Chondrocyte (in vitro differentiated cells): ENCODE measurements around the gene LUZP1. TPM values are rescaled to one million over a fixed set of nuclear protein-coding genes. Genes with fewer than 3 reads are reported as not detected.
A peak's percentile ranks its signal among the peaks of the same experiment; 100 is the strongest.
"Not testable (repeated sequence)": the region's sequence is repeated elsewhere in the genome, so short reads cannot be mapped to it uniquely, and the experiment has no call there.

Experiments
- DNase-seq: peaks from one replicate; pipeline ENCODE4 v3.0.0; 2021; ENCODE audit warnings: mixed read lengths, low spot score
- H3K27ac Mint-ChIP-seq: one replicate; pipeline ENCODE4 v1.8.0; 2021; ENCODE audit warnings: mild to moderate bottlenecking, moderate library complexity, mixed read lengths; ENCODE audit not compliant: unreplicated experiment
- H3K27me3 Mint-ChIP-seq: 2 replicates; pipeline ENCODE4 v1.8.0; 2021; ENCODE audit warnings: low read depth, mixed read lengths
- H3K36me3 Mint-ChIP-seq: 2 replicates; pipeline ENCODE4 v1.8.0; 2021; ENCODE audit warnings: low read depth, mixed read lengths
- H3K4me1 Mint-ChIP-seq: 2 replicates; pipeline ENCODE4 v1.8.0; 2021; ENCODE audit warnings: low read depth, mild to moderate bottlenecking, mixed read lengths
- H3K4me3 Mint-ChIP-seq: one replicate; pipeline ENCODE4 v1.8.0; 2021; ENCODE audit warnings: mild to moderate bottlenecking, moderate library complexity, mixed read lengths; ENCODE audit not compliant: unreplicated experiment
- H3K9me3 Mint-ChIP-seq: 2 replicates; pipeline ENCODE4 v1.8.0; 2021; ENCODE audit warnings: low read depth, mixed read lengths
- total RNA-seq: library from RNA; stranded (reverse); gene quantifications from 3 replicates; pipeline ENCODE4 v1.2.1, GENCODE V29; 2021
- TF ChIP-seq, protein P1 (sequence below): fragments of 200-600 bp; sonication (generic); IDR thresholded peaks from 2 replicates; pipeline ENCODE4 v1.5.0; 2021; ENCODE audit warnings: antibody characterized with exemption, mild to moderate bottlenecking, moderate library complexity

The LUZP1 gene
- total RNA-seq, 1 donor from 2014 or later: 55.5 TPM

DNA sequence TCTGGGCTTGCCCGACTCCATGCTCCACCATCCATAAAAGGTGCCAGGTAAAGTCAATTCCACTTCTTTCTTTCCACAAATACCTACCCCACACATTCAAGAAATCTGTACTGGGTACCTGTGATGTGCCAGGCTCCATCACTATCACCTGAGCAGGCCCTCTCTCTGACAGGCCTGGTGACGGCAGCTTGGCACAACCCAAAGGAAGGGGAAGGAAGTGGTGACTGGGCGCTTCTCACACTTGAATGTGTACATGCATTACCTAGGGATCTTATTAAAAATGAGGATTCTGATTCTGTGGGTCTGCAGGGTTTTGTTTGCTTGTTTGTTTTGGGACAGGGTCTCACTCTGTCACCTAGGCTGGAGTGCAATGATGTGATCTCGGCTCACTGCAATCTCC, 41.1 kb upstream of the LUZP1 start:
- Mint-ChIP-seq H3K36me3 (peaks cover 1% of the 10 kb centered on the region), H3K4me1 (peaks cover 3% of the 10 kb centered on the region), H3K9me3 (no peaks in the 10 kb centered on the region), H3K4me3 (no peak overlapping the region), H3K27me3 (no peaks in the 10 kb centered on the region), H3K27ac (no peak overlapping the region)
- no peak for DNase-seq
- TF ChIP-seq, protein P1, sequence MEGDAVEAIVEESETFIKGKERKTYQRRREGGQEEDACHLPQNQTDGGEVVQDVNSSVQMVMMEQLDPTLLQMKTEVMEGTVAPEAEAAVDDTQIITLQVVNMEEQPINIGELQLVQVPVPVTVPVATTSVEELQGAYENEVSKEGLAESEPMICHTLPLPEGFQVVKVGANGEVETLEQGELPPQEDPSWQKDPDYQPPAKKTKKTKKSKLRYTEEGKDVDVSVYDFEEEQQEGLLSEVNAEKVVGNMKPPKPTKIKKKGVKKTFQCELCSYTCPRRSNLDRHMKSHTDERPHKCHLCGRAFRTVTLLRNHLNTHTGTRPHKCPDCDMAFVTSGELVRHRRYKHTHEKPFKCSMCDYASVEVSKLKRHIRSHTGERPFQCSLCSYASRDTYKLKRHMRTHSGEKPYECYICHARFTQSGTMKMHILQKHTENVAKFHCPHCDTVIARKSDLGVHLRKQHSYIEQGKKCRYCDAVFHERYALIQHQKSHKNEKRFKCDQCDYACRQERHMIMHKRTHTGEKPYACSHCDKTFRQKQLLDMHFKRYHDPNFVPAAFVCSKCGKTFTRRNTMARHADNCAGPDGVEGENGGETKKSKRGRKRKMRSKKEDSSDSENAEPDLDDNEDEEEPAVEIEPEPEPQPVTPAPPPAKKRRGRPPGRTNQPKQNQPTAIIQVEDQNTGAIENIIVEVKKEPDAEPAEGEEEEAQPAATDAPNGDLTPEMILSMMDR: no peak

GRCh38 chr1:23208527-23208926, 39.9 kb upstream of the LUZP1 start:
- H3K36me3 Mint-ChIP-seq: peaks cover 1% of the 10 kb centered on the region
- H3K4me3 Mint-ChIP-seq: no peak overlapping the region
- no peak for DNase-seq
- no peaks in the 10 kb centered on the region for H3K9me3 Mint-ChIP-seq
- TF ChIP-seq, protein P1: no peak
- no peak overlapping the region for H3K27ac Mint-ChIP-seq
- peaks cover 2% of the 10 kb centered on the region for H3K4me1 Mint-ChIP-seq
- no peaks in the 10 kb centered on the region for H3K27me3 Mint-ChIP-seq

DNA sequence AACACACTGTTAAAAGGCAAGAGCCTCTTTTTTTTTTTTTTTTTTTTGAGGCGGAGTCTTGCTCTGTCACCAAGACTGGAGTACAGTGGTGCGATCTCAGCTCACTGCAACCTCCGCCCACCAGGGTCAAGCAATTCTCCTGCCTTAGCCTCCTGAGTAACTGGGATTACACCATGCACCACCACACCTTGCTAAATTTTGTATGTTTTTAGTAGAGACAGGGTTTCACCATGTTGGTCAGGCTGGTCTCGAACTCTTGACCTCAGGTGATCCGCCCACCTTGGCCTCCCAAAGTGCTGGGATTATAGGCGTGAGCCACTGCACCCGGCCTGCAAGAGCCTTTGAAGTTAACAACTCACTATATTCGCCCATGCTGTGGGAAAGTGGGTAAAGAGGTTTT, 39.1 kb upstream of the LUZP1 start:
- not testable (repeated sequence) for H3K4me1 Mint-ChIP-seq, DNase-seq, H3K9me3 Mint-ChIP-seq, H3K36me3 Mint-ChIP-seq, H3K27ac Mint-ChIP-seq, H3K27me3 Mint-ChIP-seq, H3K4me3 Mint-ChIP-seq

DNA sequence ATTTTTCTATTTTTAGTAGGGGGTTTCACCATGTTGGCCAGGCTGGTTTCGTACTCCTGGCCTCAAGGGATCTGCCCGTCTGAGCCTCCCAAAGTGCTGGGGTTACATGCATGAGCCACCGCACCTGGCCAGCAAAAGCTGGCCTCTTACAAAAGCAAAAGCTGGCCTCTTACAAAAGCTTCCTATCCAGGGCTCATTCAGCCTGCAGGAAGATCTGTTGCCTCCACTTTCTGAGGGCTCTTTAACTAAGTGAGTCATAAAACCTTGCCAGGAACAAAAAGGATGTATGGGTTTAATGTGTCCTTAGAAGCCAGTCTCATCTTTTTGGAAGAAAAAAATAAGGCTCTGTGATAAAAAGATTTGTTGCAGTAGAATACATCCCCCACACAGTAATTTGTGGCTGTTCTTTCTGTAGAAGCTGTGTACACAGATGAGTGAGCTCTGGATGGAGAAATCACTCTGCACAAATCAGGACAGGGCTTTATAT, 33.6 kb upstream of the LUZP1 start:
- no peak for DNase-seq
- no peaks in the 10 kb centered on the region for H3K9me3 Mint-ChIP-seq
- no peak overlapping the region for H3K4me3 Mint-ChIP-seq
- peaks cover 25% of the 10 kb centered on the region for H3K4me1 Mint-ChIP-seq
- H3K27me3 Mint-ChIP-seq: no peaks in the 10 kb centered on the region
- TF ChIP-seq, protein P1: no peak
- H3K36me3 Mint-ChIP-seq: peaks cover 1% of the 10 kb centered on the region
- peak overlapping the region; percentile 27 for H3K27ac Mint-ChIP-seq

DNA sequence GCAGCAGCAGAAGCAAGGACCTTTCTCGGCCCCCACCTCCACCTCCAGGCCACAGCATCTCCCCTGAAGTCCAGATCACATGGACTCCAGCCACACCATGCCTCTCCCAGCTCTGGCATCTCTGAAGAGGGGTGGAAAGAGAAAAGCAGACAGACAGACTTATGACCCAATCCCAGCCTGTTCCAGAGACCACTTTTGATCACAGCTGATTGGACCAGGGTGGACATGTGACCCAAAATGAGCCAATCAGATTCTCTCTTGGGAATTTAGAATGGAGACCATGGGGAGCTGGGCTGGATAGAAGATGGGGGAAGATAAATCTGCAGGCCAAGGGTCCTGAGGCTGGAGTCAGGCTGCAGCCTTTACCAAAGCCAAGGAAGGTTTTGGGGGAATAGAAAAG, 32.2 kb upstream of the LUZP1 start:
- Mint-ChIP-seq H3K4me1 (peaks cover 36% of the 10 kb centered on the region), H3K27ac (peak overlapping the region; percentile 17), H3K4me3 (no peak overlapping the region), H3K27me3 (no peaks in the 10 kb centered on the region), H3K36me3 (peaks cover 1% of the 10 kb centered on the region), H3K9me3 (no peaks in the 10 kb centered on the region)
- DNase-seq: no peak
- TF ChIP-seq, protein P1: no peak

GRCh38 chr1:23198373-23198772, 29.7 kb upstream of the LUZP1 start:
- Mint-ChIP-seq H3K27me3 (no peaks in the 10 kb centered on the region), H3K4me1 (peaks cover 57% of the 10 kb centered on the region), H3K9me3 (no peaks in the 10 kb centered on the region), H3K36me3 (no peaks in the 10 kb centered on the region), H3K27ac (peak overlapping the region; percentile 100), H3K4me3 (no peak overlapping the region)
- TF ChIP-seq, protein P1: peak; percentile 62
- DNase-seq: no peak
